HG03039 (cell line): ENCODE data around the gene TBXAS1.
A peak's percentile ranks its signal among the peaks of the same experiment; 100 is the strongest.

Experiments
- ATAC-seq: cut with Tn5 transposase; IDR thresholded peaks from one replicate; pipeline ENCODE4 v1.9.1; 2021; ENCODE audit warnings: mild to moderate bottlenecking, moderate library complexity; ENCODE audit not compliant: unreplicated experiment

Gene TBXAS1

GRCh38 chr7:140060243-140060630 lies 231.2 kb downstream of the TBXAS1 start:
- ATAC-seq: no peak

- ATAC-seq: no peak
Observed at GRCh38 chr7:140060788-140061606, 231.9 kb downstream of the TBXAS1 start.

- ATAC-seq: no peak
Observed at GRCh38 chr7:140061607-140061930, 232.5 kb downstream of the TBXAS1 start.

GRCh38 chr7:140062118-140062527 lies 233.1 kb downstream of the TBXAS1 start:
- ATAC-seq: peak; percentile 15

- peak; percentile 92 for ATAC-seq
Observed at GRCh38 chr7:140062528-140063299, 233.7 kb downstream of the TBXAS1 start, which contains the start of gene PARP12. Gene PARP12, minus strand, starts transcription at chr7:140062951. Its CDS starts 104 bp downstream, at chr7:140062847.

- no peak for ATAC-seq
Observed at GRCh38 chr7:140067052-140067451, 238.0 kb downstream of the TBXAS1 start.

- no peak for ATAC-seq
Observed at GRCh38 chr7:140068033-140068432, 239.0 kb downstream of the TBXAS1 start.

GRCh38 chr7:140069298-140069949 lies 240.4 kb downstream of the TBXAS1 start:
- ATAC-seq: no peak
